Activated CD4-positive, CD25-positive, alpha-beta regulatory T cell treated with anti-CD3 and anti-CD28 coated beads, Interleukin-2, amount 50 U/mL, for 72 hours (primary cell): ENCODE measurements around the gene TNFRSF1A.

Experiments used
- DNase-seq: peaks from one replicate; pipeline ENCODE4 v3.0.0; 2021

The TNFRSF1A gene

GRCh38 chr12:6374028-6374785, 32.3 kb upstream of the TNFRSF1A start:
- no peak for DNase-seq

- DNase-seq, result no peak
These were observed 31.3 kb upstream of the TNFRSF1A start for GRCh38 chr12:6373022-6373787.

- DNase-seq, result no peak
These were observed 30.6 kb upstream of the TNFRSF1A start for GRCh38 chr12:6372403-6373003.

- no peak for DNase-seq
These were observed 29.3 kb upstream of the TNFRSF1A start for GRCh38 chr12:6370994-6371754.

- DNase-seq, result no peak
These were observed 28.7 kb upstream of the TNFRSF1A start for GRCh38 chr12:6370576-6370935.

GRCh38 chr12:6369916-6370575, 28.2 kb upstream of the TNFRSF1A start:
- no peak for DNase-seq

GRCh38 chr12:6368906-6369525, 27.1 kb upstream of the TNFRSF1A start:
- DNase-seq, result no peak

GRCh38 chr12:6367969-6368892, 26.4 kb upstream of the TNFRSF1A start:
- DNase-seq, result no peak

- DNase-seq, result no peak
These were observed 25.4 kb upstream of the TNFRSF1A start for GRCh38 chr12:6367065-6367968.

- DNase-seq, result no peak
These were observed 22.1 kb upstream of the TNFRSF1A start for GRCh38 chr12:6364044-6364374.

- DNase-seq, result peak; percentile 66
These were observed 21.6 kb upstream of the TNFRSF1A start for GRCh38 chr12:6363330-6364043.

- DNase-seq, result no peak
These were observed 21.1 kb upstream of the TNFRSF1A start for GRCh38 chr12:6363010-6363329.

GRCh38 chr12:6362403-6362802, 20.5 kb upstream of the TNFRSF1A start:
- no peak for DNase-seq

GRCh38 chr12:6361834-6362233, 20.0 kb upstream of the TNFRSF1A start:
- DNase-seq, result no peak

- DNase-seq, result no peak
These were observed 19.0 kb upstream of the TNFRSF1A start for GRCh38 chr12:6360578-6361490.

GRCh38 chr12:6360080-6360571, 18.2 kb upstream of the TNFRSF1A start:
- DNase-seq, result no peak

GRCh38 chr12:6358881-6359280, 17.0 kb upstream of the TNFRSF1A start:
- no peak for DNase-seq

GRCh38 chr12:6356374-6356820, 14.5 kb upstream of the TNFRSF1A start:
- DNase-seq, result no peak
